PFSK-1 (cell line): ENCODE results near the gene AMMECR1.

Source experiments
- POLR2AphosphoS5 ChIP-seq: IDR thresholded peaks from 2 replicates; pipeline ENCODE4 v1.6.1; 2012; ENCODE audit warnings: low read depth, mild to moderate bottlenecking, control low read depth, low read length, moderate library complexity
- TAF1 ChIP-seq: IDR thresholded peaks from 2 replicates; pipeline ENCODE4 v1.6.1; 2012; ENCODE audit warnings: low read length, control low read depth, borderline replicate concordance; ENCODE audit not compliant: insufficient read depth

DNA sequence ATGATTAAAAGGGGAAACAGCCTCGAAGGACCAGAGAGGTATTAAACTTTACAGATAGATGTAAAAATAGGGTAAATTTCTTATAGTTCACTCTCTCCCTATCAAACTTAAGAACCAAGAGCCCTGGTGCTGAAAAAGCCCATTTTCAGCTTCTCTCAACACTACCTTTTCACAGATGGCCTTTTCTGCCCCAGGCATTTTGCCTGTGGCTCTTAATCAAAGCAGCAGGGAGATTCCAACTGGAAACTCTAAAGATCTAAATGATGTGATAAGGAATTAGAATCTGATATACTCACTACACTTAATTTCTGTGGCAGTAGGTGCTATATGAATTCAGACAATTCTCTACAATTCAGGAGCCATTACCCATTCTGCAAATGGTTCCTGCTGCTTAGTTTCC, 60.0 kb downstream of the AMMECR1 start:
- no peak for TF ChIP-seq TAF1
- TF ChIP-seq POLR2AphosphoS5 = no peak
